GM10266 (cell line): ENCODE results near the gene RNF215.

Experiments used
- DNase-seq: peaks from one replicate; pipeline ENCODE4 v3.0.0; 2012; ENCODE audit errors: extremely low spot score
- CTCF ChIP-seq: IDR thresholded peaks from 2 replicates; pipeline ENCODE4 v1.5.1; 2012; ENCODE audit warnings: mild to moderate bottlenecking, low read depth; ENCODE audit not compliant: control insufficient read depth, insufficient read depth; ENCODE audit errors: missing control alignments

RNF215 gene

GRCh38 chr22:30386960-30387827, at the start of gene RNF215:
TSS of gene RNF215 (minus strand) at chr22:30387411. CDS start at chr22:30387313, 98 bp downstream.
- DNase-seq, result peak; percentile 97
- peak; percentile 94 for TF ChIP-seq CTCF

- no peak for TF ChIP-seq CTCF
- DNase-seq, result no peak
Observed at GRCh38 chr22:30436196-30436595, 49.0 kb upstream of the RNF215 start.

- peak; percentile 52 for DNase-seq
- TF ChIP-seq CTCF, result no peak
Observed at GRCh38 chr22:30435674-30436126, 48.5 kb upstream of the RNF215 start.

GRCh38 chr22:30434843-30435242, 47.6 kb upstream of the RNF215 start:
- DNase-seq, result no peak
- TF ChIP-seq CTCF, result no peak

GRCh38 chr22:30433773-30434172, 46.6 kb upstream of the RNF215 start:
- no peak for DNase-seq
- TF ChIP-seq CTCF, result no peak

GRCh38 chr22:30433227-30433626, 46.0 kb upstream of the RNF215 start:
- no peak for DNase-seq
- TF ChIP-seq CTCF, result no peak

GRCh38 chr22:30432520-30432919, 45.3 kb upstream of the RNF215 start:
- DNase-seq, result no peak
- TF ChIP-seq CTCF, result no peak
